ENCODE results near the gene TOM1L2.

- TF ChIP-seq, protein P1, sequence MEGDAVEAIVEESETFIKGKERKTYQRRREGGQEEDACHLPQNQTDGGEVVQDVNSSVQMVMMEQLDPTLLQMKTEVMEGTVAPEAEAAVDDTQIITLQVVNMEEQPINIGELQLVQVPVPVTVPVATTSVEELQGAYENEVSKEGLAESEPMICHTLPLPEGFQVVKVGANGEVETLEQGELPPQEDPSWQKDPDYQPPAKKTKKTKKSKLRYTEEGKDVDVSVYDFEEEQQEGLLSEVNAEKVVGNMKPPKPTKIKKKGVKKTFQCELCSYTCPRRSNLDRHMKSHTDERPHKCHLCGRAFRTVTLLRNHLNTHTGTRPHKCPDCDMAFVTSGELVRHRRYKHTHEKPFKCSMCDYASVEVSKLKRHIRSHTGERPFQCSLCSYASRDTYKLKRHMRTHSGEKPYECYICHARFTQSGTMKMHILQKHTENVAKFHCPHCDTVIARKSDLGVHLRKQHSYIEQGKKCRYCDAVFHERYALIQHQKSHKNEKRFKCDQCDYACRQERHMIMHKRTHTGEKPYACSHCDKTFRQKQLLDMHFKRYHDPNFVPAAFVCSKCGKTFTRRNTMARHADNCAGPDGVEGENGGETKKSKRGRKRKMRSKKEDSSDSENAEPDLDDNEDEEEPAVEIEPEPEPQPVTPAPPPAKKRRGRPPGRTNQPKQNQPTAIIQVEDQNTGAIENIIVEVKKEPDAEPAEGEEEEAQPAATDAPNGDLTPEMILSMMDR (conservative IDR thresholded peaks at IDR 0.05 in 1 of 2, IDR thresholded peaks at IDR 0.05 in 1 of 2; ENCODE audit: low read depth in 1 of 2, low read length in 2 of 2) = no peak
- TF ChIP-seq EZH2 (IDR thresholded peaks at IDR 0.05; ENCODE audit: low read length, missing control alignments) = no peak
Observed at GRCh38 chr17:17934806-17935205, 37.4 kb downstream of the TOM1L2 start.

All from fibroblast of lung (primary cell).